ENCODE measurements around the gene YPEL4. TPM values are rescaled to one million over a fixed set of nuclear protein-coding genes. Genes with fewer than 3 reads are reported as not detected.

The YPEL4 gene
- total RNA-seq, 4 donors from 2014 or later: 0.31 to 0.68 (median 0.49) TPM

DNA sequence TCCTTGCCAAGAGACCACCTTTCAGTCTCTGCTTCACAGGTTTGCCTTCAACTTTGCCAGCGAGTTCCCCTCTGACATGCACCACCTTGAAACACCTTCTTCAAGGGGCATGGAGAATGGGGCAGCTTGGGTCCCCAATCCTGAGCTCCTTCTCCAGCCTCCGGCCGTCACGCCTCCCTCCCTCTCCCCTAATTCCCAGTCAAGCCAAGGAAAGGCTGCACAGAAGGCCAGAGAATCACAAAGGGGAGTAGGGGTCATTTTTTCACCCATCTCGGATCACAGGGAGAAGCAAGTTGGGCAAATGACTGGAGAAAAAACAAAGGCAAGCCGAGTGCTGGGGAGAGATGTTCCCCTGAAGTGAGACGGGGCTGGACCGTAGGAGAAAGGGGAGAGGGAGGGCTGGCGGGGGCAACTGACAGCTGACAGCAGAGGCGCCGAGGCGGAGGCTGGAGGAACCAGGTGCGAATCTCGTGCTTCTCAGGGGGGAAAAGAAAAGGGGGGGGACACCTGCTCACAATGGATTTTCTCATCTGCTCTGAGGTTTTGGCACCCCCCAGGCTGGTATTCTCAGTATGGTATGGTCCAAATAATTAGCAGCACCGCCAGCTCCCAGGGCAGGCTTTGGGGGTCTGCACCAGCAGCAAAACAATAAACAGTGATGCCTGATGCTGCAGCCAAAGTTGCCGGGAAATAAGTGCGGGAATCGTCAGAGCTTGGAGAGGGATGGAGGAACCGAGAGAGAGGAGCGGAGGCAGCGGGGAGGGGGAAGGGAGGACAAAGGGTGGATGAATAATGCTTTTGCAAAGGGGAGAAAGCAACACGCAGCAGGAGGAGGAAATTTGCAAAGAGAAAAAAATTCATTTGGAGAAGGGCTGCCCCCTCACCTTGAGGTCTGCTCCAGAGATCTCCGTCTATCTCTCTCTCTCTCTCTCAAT lies 644 bp downstream of the YPEL4 start:
- no peak for TF ChIP-seq POLR2A (IDR thresholded peaks at IDR 0.05)
- TF ChIP-seq, protein P1, sequence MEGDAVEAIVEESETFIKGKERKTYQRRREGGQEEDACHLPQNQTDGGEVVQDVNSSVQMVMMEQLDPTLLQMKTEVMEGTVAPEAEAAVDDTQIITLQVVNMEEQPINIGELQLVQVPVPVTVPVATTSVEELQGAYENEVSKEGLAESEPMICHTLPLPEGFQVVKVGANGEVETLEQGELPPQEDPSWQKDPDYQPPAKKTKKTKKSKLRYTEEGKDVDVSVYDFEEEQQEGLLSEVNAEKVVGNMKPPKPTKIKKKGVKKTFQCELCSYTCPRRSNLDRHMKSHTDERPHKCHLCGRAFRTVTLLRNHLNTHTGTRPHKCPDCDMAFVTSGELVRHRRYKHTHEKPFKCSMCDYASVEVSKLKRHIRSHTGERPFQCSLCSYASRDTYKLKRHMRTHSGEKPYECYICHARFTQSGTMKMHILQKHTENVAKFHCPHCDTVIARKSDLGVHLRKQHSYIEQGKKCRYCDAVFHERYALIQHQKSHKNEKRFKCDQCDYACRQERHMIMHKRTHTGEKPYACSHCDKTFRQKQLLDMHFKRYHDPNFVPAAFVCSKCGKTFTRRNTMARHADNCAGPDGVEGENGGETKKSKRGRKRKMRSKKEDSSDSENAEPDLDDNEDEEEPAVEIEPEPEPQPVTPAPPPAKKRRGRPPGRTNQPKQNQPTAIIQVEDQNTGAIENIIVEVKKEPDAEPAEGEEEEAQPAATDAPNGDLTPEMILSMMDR (IDR thresholded peaks at IDR 0.05 in 4 of 5, conservative IDR thresholded peaks at IDR 0.05 in 1 of 5): no peak
- DNase-seq (no peak), ATAC-seq (no peak)
- H3K4me3 ChIP-seq: peak overlapping the region; percentile 32 to 48 (median 40)
- H3K4me1 ChIP-seq: peaks cover 17 to 18% of the 10 kb centered on the region in 2 donors
- H3K36me3 ChIP-seq: no peaks in the 10 kb centered on the region
- peaks cover 46 to 55% (median 47%) of the 10 kb centered on the region in 3 donors for H3K27me3 ChIP-seq
- peak overlapping the region in 2 of 4 donors; percentile 26 to 46 for H3K27ac ChIP-seq
- intact Hi-C loops (cut with DNase I; ENCODE audit: low total_unique reads) (no loop called here), in situ Hi-C loops (cut with MboI; ENCODE audit: low sequenced_read_pairs in 4 of 4) (loop anchor here (10.0 to 25.0 kb wide), 4 partner anchors 187 to 312 kb away; partner anchors contain the start of genes P2RX3 (in 1 of the 4), RTN4RL2 (in 1 of the 4) and SSRP1 (in 1 of the 4))
- H3K9me3 ChIP-seq: no peaks in the 10 kb centered on the region

DNA sequence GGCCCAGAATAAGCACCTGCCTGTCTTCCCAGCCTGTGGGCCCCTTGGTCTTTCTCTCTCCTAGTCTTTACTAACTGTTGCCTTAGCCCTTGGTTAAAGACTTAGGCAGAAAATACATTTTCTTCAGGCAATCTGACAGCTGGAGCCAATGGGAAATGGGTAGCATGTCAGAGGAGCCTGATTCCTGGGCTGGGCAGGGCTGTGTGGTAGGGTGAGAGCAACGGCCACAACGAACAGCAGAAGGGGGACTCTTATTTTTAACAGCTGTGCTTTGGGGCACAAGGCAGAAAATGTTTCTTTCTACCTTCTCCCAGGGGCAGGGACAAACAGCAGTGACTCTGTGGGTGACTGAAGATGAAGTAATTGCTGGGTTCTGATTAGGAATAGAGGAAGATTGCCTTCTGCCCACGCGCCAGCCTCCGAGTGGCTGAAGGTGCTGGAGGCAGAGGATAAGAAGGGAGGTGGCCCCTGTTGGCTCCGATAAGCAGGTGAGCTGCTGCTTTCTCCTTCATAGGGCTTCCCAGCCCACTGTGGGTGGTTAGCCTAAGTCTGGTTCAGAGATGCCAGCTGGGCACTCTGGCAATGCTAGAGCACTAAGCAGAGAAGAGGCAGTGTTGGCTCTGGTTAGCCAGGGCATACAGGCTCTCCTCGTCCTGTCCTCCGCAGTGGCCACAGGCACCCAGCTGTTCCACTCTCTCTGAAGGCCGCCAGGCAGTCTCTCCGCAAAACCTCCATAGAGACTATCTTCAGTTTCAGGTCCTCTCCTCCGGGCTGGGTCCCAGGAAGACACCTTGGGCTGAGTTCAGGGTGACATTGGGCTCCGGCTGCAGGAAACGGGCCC lies 1.5 kb downstream of the YPEL4 start:
- Histone ChIP-seq H3K36me3 (no peaks in the 10 kb centered on the region), H3K9me3 (no peaks in the 10 kb centered on the region), H3K4me1 (peaks cover 17 to 18% of the 10 kb centered on the region in 2 donors), H3K4me3 (peak overlapping the region in 2 of 4 donors; percentile 32 to 48), H3K27me3 (peaks cover 46 to 55% (median 47%) of the 10 kb centered on the region in 3 donors), H3K27ac (no peak overlapping the region)
- intact Hi-C loops (cut with DNase I; ENCODE audit: low total_unique reads): no loop called here
- no peak for TF ChIP-seq POLR2A (IDR thresholded peaks at IDR 0.05)
- TF ChIP-seq, protein P1 (IDR thresholded peaks at IDR 0.05 in 4 of 5, conservative IDR thresholded peaks at IDR 0.05 in 1 of 5): no peak
- ATAC-seq (no peak), DNase-seq (no peak)
- in situ Hi-C loops (cut with MboI; ENCODE audit: low sequenced_read_pairs in 4 of 4): loop anchor here (10.0 to 25.0 kb wide), 4 partner anchors 186 to 311 kb away; partner anchors contain the start of genes P2RX3 (in 1 of the 4), RTN4RL2 (in 1 of the 4) and SSRP1 (in 1 of the 4)

DNA sequence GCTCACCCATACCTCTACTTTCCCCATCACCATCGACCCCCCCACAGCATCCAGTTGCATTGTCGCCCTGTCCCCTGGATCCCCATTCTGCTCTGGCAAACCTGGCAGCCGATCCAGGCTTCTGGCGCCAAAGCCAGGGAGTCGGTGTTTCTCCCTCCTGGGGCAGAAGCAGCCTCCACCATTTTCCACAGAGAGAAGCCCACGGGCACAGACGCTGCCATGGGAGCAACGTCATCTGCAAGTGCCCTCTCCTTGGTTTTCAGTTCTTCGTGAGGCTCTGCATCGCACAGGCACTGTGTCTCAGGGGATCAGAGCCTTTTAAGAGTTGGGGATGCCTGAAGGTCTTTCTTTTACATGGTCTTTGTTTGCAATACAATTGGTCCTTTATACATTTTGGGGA lies 2.3 kb downstream of the YPEL4 start:
- peaks cover 46 to 55% (median 47%) of the 10 kb centered on the region in 3 donors for H3K27me3 ChIP-seq
- ATAC-seq: no peak

More for the DNA sequence above, 2.3 kb downstream of the YPEL4 start:
- TF ChIP-seq, protein P1 (IDR thresholded peaks at IDR 0.05 in 4 of 5, conservative IDR thresholded peaks at IDR 0.05 in 1 of 5): no peak
- no peak for TF ChIP-seq POLR2A (IDR thresholded peaks at IDR 0.05)
- Histone ChIP-seq H3K4me3 (no peak overlapping the region), H3K27ac (no peak overlapping the region), H3K9me3 (no peaks in the 10 kb centered on the region), H3K4me1 (peaks cover 17 to 18% of the 10 kb centered on the region in 2 donors), H3K36me3 (no peaks in the 10 kb centered on the region)
- no peak for DNase-seq
- in situ Hi-C loops (cut with MboI; ENCODE audit: low sequenced_read_pairs in 4 of 4) (loop anchor here (10.0 to 25.0 kb wide), 4 partner anchors 185 to 310 kb away; partner anchors contain the start of genes P2RX3 (in 1 of the 4), RTN4RL2 (in 1 of the 4) and SSRP1 (in 1 of the 4)), intact Hi-C loops (cut with DNase I; ENCODE audit: low total_unique reads) (no loop called here)
